Spinal cord (tissue), 10 donors: Measurements from ENCODE around the gene ZNF440. TPM values are rescaled to one million over a fixed set of nuclear protein-coding genes. Genes with fewer than 3 reads are reported as not detected.

ENCODE experiments used
- DNase-seq, 6 donors: peaks; one replicate each; pipeline versions ENCODE4 v3.0.0 to v3.0.0-alpha.2; 2013 to 2015; ENCODE audit warnings: low spot score in 6 of 6, low read depth in 4 of 6
- H3K27ac ChIP-seq: one replicate; pipeline ENCODE4 v1.5.1; 2013; ENCODE audit warnings: low read depth, low read length, control low read depth
- H3K27me3 ChIP-seq: one replicate; pipeline ENCODE4 v1.6.1; 2013; ENCODE audit warnings: low read length; ENCODE audit not compliant: control insufficient read depth, insufficient read depth
- H3K36me3 ChIP-seq: one replicate; pipeline ENCODE4 v1.6.1; 2013; ENCODE audit warnings: low read length; ENCODE audit not compliant: control insufficient read depth, insufficient read depth
- H3K4me1 ChIP-seq: one replicate; pipeline ENCODE4 v1.6.1; 2013; ENCODE audit warnings: low read length; ENCODE audit not compliant: control insufficient read depth, insufficient read depth
- H3K4me3 ChIP-seq: one replicate; pipeline ENCODE4 v1.5.1; 2013; ENCODE audit warnings: low read depth, low read length, control low read depth
- H3K9me3 ChIP-seq: one replicate; pipeline ENCODE4 v1.6.1; 2013; ENCODE audit warnings: low read length; ENCODE audit not compliant: control insufficient read depth, insufficient read depth
- whole genome bisulfite sequencing: methylation state at CpG from one replicate; pipeline ENCODE4 v1.1.5; 2013; ENCODE audit warnings: missing lambda C conversion rate; ENCODE audit not compliant: insufficient coverage; 5-methylcytosine and 5-hydroxymethylcytosine counted together
- polyA plus RNA-seq, 2 donors: library from polyadenylated mRNA; unstranded; fragments of 120-200 nt; gene quantifications; one replicate each; pipeline ENCODE4 v1.2.1, GENCODE V29; 2013; ENCODE audit not compliant: insufficient read length in 2 of 2
- total RNA-seq, 2 donors: library from RNA; depleted of rRNA in 1 of 2; stranded (reverse); fragments of 120-200 nt in 1 of 2; fragments of >200 nt in 1 of 2; gene quantifications; one replicate each; pipeline versions ENCODE4 v1.2.3 to v1.2.4, GENCODE V29; 2013 to 2014
- donor health status: healthy.

ZNF440 gene
- total and polyA plus RNA-seq, 4 donors = 13.1 to 22.6 (median 20.8) TPM

DNA sequence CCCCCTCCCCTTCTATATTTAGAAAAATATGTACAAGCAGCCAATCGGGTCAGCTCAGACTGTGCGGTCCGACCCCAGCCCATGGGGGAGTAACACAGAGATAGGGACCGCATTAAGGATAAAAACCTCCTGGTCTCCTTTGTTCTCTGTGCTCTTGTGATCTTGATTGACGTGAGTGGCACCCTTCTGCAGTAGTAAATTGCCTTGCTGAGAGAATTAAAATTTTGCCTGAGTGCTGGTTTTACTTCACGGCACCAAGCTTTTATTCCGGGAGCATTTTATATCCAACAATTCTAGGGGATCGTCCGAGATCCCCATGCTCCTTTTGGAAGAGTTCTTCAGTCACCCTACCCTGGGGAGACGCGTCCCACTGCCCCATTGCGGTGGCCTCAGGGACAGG is 66.5 kb downstream of the ZNF440 start:
- no peaks in the 10 kb centered on the region for H3K36me3 ChIP-seq
- DNase-seq = no peak
- WGBS = 96% methylated on average over 7 of the region's 12 CpGs
- no peak overlapping the region for H3K27ac ChIP-seq
- H3K9me3 ChIP-seq = no peaks in the 10 kb centered on the region
- H3K4me3 ChIP-seq = no peak overlapping the region
- peaks cover 4% of the 10 kb centered on the region for H3K4me1 ChIP-seq
- H3K27me3 ChIP-seq = no peaks in the 10 kb centered on the region

DNA sequence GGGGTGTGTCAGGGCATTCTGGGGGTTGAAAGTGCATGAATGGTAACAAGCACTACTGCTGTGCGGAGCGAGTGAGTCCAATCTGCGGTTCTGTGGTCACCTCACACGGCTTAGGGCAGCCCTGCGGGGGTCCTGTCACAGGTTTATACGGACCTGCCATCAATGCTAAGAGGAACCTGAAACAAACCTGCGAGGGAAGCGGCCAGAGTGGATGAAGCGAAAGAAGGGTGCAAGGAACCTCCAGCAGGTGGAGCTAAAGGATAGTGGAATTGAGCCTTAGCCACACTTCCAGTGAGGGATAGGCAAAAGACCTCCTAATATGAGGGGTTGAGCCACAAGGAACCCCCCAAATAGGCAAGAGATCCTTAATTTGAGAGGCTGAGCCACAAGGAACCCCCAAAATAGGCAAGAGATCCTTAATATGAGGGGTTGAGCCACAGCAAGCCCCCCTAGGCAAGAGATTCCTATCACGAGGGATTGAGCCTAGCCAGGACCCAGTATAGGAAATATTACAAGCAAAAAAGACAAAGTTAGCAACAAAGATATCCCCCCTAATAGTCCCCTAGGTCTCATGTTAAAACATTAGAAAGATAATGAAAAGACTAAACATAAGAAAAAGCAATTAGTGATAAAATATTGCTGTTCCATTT is 67.2 kb downstream of the ZNF440 start:
- WGBS = 6% methylated on average over 8 of the region's 10 CpGs
- no peak overlapping the region for H3K27ac ChIP-seq
- no peak overlapping the region for H3K4me3 ChIP-seq
- H3K9me3 ChIP-seq = no peaks in the 10 kb centered on the region
- peaks cover 4% of the 10 kb centered on the region for H3K4me1 ChIP-seq
- DNase-seq = peak in 5 of 6 donors; percentile 33 to 91 (median 56)
- H3K36me3 ChIP-seq = no peaks in the 10 kb centered on the region
- H3K27me3 ChIP-seq = no peaks in the 10 kb centered on the region

DNA sequence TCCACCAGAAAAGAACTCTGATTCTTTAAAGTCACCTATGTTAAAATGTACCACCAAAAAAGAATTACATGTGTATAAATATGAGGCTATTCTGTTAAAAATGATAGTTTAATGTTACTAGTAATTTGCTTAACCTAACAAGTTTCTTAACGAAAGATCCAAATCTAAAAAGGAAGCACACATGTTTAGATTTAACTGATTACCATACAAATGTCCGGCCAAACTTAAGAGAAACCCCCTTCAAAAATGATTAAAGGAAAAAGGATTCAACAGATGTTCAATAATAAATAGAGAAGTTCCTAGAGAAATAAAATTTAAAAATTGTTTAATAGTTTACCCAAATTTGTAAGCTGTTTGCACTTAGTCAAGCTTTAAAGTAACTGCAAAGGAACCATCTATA is 68.5 kb downstream of the ZNF440 start:
- no peak for DNase-seq
- Histone ChIP-seq H3K9me3 (no peaks in the 10 kb centered on the region), H3K4me3 (no peak overlapping the region), H3K4me1 (peaks cover 12% of the 10 kb centered on the region), H3K27me3 (no peaks in the 10 kb centered on the region), H3K36me3 (no peaks in the 10 kb centered on the region), H3K27ac (no peak overlapping the region)
- WGBS = no CpG with 5 or more reads among the region's 2 CpGs

Other genes with a start within 250 kb of the ZNF440 start
- gene ACP5, start 236.6 kb upstream of the ZNF440 start, total RNA-seq = 1 to 10 TPM; 4.4 to 8.0 TPM
- gene ACP5, start 236.6 kb upstream of the ZNF440 start, polyA plus RNA-seq = 1 to 10 TPM in 1 of 2 donors, under 1 TPM in 1; 0.70 to 1.5 TPM
- gene ZNF627, start 216.8 kb upstream of the ZNF440 start, total RNA-seq = 10 to 100 TPM; 43.2 to 43.3 TPM
- gene ZNF627, start 216.8 kb upstream of the ZNF440 start, polyA plus RNA-seq = 10 to 100 TPM; 30.2 to 32.5 TPM
- gene ZNF823, start 75.3 kb upstream of the ZNF440 start, total RNA-seq = 10 to 100 TPM; 16.0 to 26.1 TPM
- 1 to 10 TPM; 4.8 to 5.5 TPM for gene ZNF823, start 75.3 kb upstream of the ZNF440 start, polyA plus RNA-seq
- 10 to 100 TPM; 23.4 to 38.5 TPM for gene ZNF441, start 47.3 kb upstream of the ZNF440 start, total RNA-seq
- 10 to 100 TPM; 10.7 to 13.0 TPM for gene ZNF441, start 47.3 kb upstream of the ZNF440 start, polyA plus RNA-seq
- gene ZNF491, start 15.8 kb upstream of the ZNF440 start, total RNA-seq = 10 to 100 TPM in 1 of 2 donors, 1 to 10 TPM in 1; 8.7 to 13.9 TPM
- 1 to 10 TPM; 7.3 to 9.6 TPM for gene ZNF491, start 15.8 kb upstream of the ZNF440 start, polyA plus RNA-seq
- gene ZNF439, start 34.5 kb downstream of the ZNF440 start, total RNA-seq = 10 to 100 TPM; 21.8 to 30.2 TPM
- 10 to 100 TPM; 21.7 to 23.3 TPM for gene ZNF439, start 34.5 kb downstream of the ZNF440 start, polyA plus RNA-seq
- 10 to 100 TPM; 17.2 to 19.8 TPM for gene ZNF69, start 73.5 kb downstream of the ZNF440 start, total RNA-seq
- 10 to 100 TPM in 1 of 2 donors, 1 to 10 TPM in 1; 7.5 to 13.7 TPM for gene ZNF69, start 73.5 kb downstream of the ZNF440 start, polyA plus RNA-seq
- gene ZNF700, start 110.8 kb downstream of the ZNF440 start, total RNA-seq = 10 to 100 TPM; 14.2 to 22.2 TPM
- 10 to 100 TPM; 10.9 to 14.0 TPM for gene ZNF700, start 110.8 kb downstream of the ZNF440 start, polyA plus RNA-seq
- gene ZNF763, start 150.8 kb downstream of the ZNF440 start, total RNA-seq = 1 to 10 TPM; 4.8 to 5.7 TPM
- 1 to 10 TPM; 3.8 to 4.8 TPM for gene ZNF763, start 150.8 kb downstream of the ZNF440 start, polyA plus RNA-seq
- gene ZNF433, start 221.4 kb downstream of the ZNF440 start, total RNA-seq = 10 to 100 TPM; 13.3 to 21.1 TPM
- gene ZNF433, start 221.4 kb downstream of the ZNF440 start, polyA plus RNA-seq = 10 to 100 TPM in 1 of 2 donors, 1 to 10 TPM in 1; 7.7 to 11.9 TPM
- gene ZNF878, start 238.7 kb downstream of the ZNF440 start, total RNA-seq = under 1 TPM; 0.44 to 0.59 TPM
- 1 to 10 TPM in 1 of 2 donors, under 1 TPM in 1; 0.62 to 1.6 TPM for gene ZNF878, start 238.7 kb downstream of the ZNF440 start, polyA plus RNA-seq